Nephron progenitor cell (in vitro differentiated cells): ENCODE measurements around the gene ASGR1.
A peak's percentile ranks its signal among the peaks of the same experiment; 100 is the strongest.

Source experiments
- DNase-seq: peaks from one replicate; pipeline ENCODE4 v3.0.0; 2021
- H3K27ac Mint-ChIP-seq: 2 replicates; pipeline ENCODE4 v1.8.0; 2021; ENCODE audit warnings: mild to moderate bottlenecking, moderate library complexity, mixed read lengths
- H3K27me3 Mint-ChIP-seq: 2 replicates; pipeline ENCODE4 v1.8.0; 2021; ENCODE audit warnings: mild to moderate bottlenecking, low read depth, mixed read lengths; ENCODE audit not compliant: poor library complexity
- H3K36me3 Mint-ChIP-seq: 2 replicates; pipeline ENCODE4 v1.8.0; 2021; ENCODE audit warnings: low read depth, mixed read lengths
- H3K4me1 Mint-ChIP-seq: 2 replicates; pipeline ENCODE4 v1.8.0; 2021; ENCODE audit warnings: mixed read lengths
- H3K4me3 Mint-ChIP-seq: 2 replicates; pipeline ENCODE4 v1.8.0; 2021; ENCODE audit warnings: mild to moderate bottlenecking, moderate library complexity, mixed read lengths
- H3K9me3 Mint-ChIP-seq: 2 replicates; pipeline ENCODE4 v1.8.0; 2021; ENCODE audit warnings: mild to moderate bottlenecking, moderate library complexity, mixed read lengths
- CTCF ChIP-seq: fragments of 200-600 bp; sonication (generic); IDR thresholded peaks from 2 replicates; pipeline ENCODE4 v1.5.0; 2021; ENCODE audit warnings: antibody characterized with exemption

Gene ASGR1

GRCh38 chr17:7205561-7205960 is 26.4 kb upstream of the ASGR1 start:
- Mint-ChIP-seq H3K27me3 (no peaks in the 10 kb centered on the region), H3K4me3 (peak overlapping the region; percentile 79), H3K27ac (peak overlapping the region; percentile 88), H3K9me3 (no peaks in the 10 kb centered on the region), H3K4me1 (peaks cover 65% of the 10 kb centered on the region), H3K36me3 (peaks cover 32% of the 10 kb centered on the region)
- no peak for DNase-seq
- no peak for TF ChIP-seq CTCF

- peak overlapping the region; percentile 88 for H3K27ac Mint-ChIP-seq
- H3K9me3 Mint-ChIP-seq: no peaks in the 10 kb centered on the region
- no peak for TF ChIP-seq CTCF
- DNase-seq: peak; percentile 97
- peaks cover 37% of the 10 kb centered on the region for H3K36me3 Mint-ChIP-seq
- H3K4me1 Mint-ChIP-seq: peaks cover 59% of the 10 kb centered on the region
- peak overlapping the region; percentile 79 for H3K4me3 Mint-ChIP-seq
- H3K27me3 Mint-ChIP-seq: no peaks in the 10 kb centered on the region
Measured at GRCh38 chr17:7204828-7205461, 25.8 kb upstream of the ASGR1 start.

GRCh38 chr17:7204336-7204735 is 25.2 kb upstream of the ASGR1 start:
- H3K9me3 Mint-ChIP-seq: no peaks in the 10 kb centered on the region
- no peak for DNase-seq
- peaks cover 38% of the 10 kb centered on the region for H3K36me3 Mint-ChIP-seq
- peak overlapping the region; percentile 79 for H3K4me3 Mint-ChIP-seq
- peaks cover 53% of the 10 kb centered on the region for H3K4me1 Mint-ChIP-seq
- H3K27ac Mint-ChIP-seq: no peak overlapping the region
- no peaks in the 10 kb centered on the region for H3K27me3 Mint-ChIP-seq
- no peak for TF ChIP-seq CTCF

- no peak overlapping the region for H3K4me3 Mint-ChIP-seq
- no peak for DNase-seq
- H3K9me3 Mint-ChIP-seq: no peaks in the 10 kb centered on the region
- peak overlapping the region; percentile 29 for H3K27ac Mint-ChIP-seq
- H3K4me1 Mint-ChIP-seq: peaks cover 43% of the 10 kb centered on the region
- no peak for TF ChIP-seq CTCF
- peaks cover 38% of the 10 kb centered on the region for H3K36me3 Mint-ChIP-seq
- no peaks in the 10 kb centered on the region for H3K27me3 Mint-ChIP-seq
Measured at GRCh38 chr17:7203391-7203790, 24.2 kb upstream of the ASGR1 start.

- peaks cover 56% of the 10 kb centered on the region for H3K36me3 Mint-ChIP-seq
- no peak overlapping the region for H3K27ac Mint-ChIP-seq
- H3K4me1 Mint-ChIP-seq: peaks cover 10% of the 10 kb centered on the region
- H3K27me3 Mint-ChIP-seq: no peaks in the 10 kb centered on the region
- H3K4me3 Mint-ChIP-seq: no peak overlapping the region
- H3K9me3 Mint-ChIP-seq: no peaks in the 10 kb centered on the region
- DNase-seq: no peak
- TF ChIP-seq CTCF: no peak
Measured at GRCh38 chr17:7196651-7197401, 17.7 kb upstream of the ASGR1 start.
